A673 (cell line): ENCODE results near the gene SDHC. TPM values are rescaled to one million over a fixed set of nuclear protein-coding genes. Genes with fewer than 3 reads are reported as not detected.

ENCODE experiments used
- BruUV-seq: library from RNA; stranded (reverse); fragments of 400-500 nt; replicated peaks from 2 replicates; lab custom pipeline; 2021; lab: Mats Ljungman, UMichigan
- CTCF ChIA-PET: fragments of 300-600 bp; sonication (Branson Sonifier 250); formaldehyde crosslinking; loops from one replicate; lab custom pipeline; 2022; ENCODE audit warnings: antibody characterized with exemption; lab: Charles Lee
- POLR2A ChIA-PET: fragments of 300-600 bp; sonication (Branson Sonifier 250); formaldehyde crosslinking; loops from one replicate; lab custom pipeline; 2022; ENCODE audit warnings: antibody characterized with exemption; ENCODE audit not compliant: low non-redundant PET; lab: Charles Lee
- DNase-seq: peaks from one replicate; pipeline ENCODE4 v3.0.0-alpha.2; 2015; ENCODE audit warnings: low spot score
- H3K27ac ChIP-seq: fragments of 200-600 bp; sonication (generic); 2 replicates; pipeline ENCODE4 v1.5.1; 2016; ENCODE audit warnings: mixed run types, low read depth, mild to moderate bottlenecking, mixed read lengths, antibody characterized with exemption, low read length; ENCODE audit not compliant: poor library complexity, severe bottlenecking
- H3K27me3 ChIP-seq: fragments of 200-600 bp; sonication (generic); replicated peaks from 2 replicates; pipeline ENCODE4 v1.6.1; 2017; ENCODE audit warnings: mixed run types, low read depth, mild to moderate bottlenecking, mixed read lengths, antibody characterized with exemption, low read length; ENCODE audit not compliant: insufficient read depth, poor library complexity
- H3K36me3 ChIP-seq: fragments of 200-600 bp; sonication (generic); 2 replicates; pipeline ENCODE4 v1.6.1; 2016; ENCODE audit warnings: mixed run types, mild to moderate bottlenecking, mixed read lengths, antibody characterized with exemption, low read length; ENCODE audit not compliant: insufficient read depth, poor library complexity, severe bottlenecking
- H3K4me1 ChIP-seq: fragments of 200-600 bp; sonication (generic); 2 replicates; pipeline ENCODE4 v1.6.1; 2017; ENCODE audit warnings: mixed run types, mild to moderate bottlenecking, mixed read lengths, antibody characterized with exemption, low read length; ENCODE audit not compliant: insufficient read depth, poor library complexity, severe bottlenecking
- H3K4me3 ChIP-seq: fragments of 200-600 bp; sonication (generic); 2 replicates; pipeline ENCODE4 v1.5.1; 2016; ENCODE audit warnings: low read depth, mixed run types, mild to moderate bottlenecking, mixed read lengths, low read length; ENCODE audit not compliant: poor library complexity, severe bottlenecking
- H3K9me3 ChIP-seq: fragments of 200-600 bp; sonication (generic); 2 replicates; pipeline ENCODE4 v1.6.1; 2016; ENCODE audit warnings: mixed run types, low read depth, mild to moderate bottlenecking, mixed read lengths, antibody characterized with exemption, low read length; ENCODE audit not compliant: poor library complexity, severe bottlenecking
- EZH2 ChIP-seq: fragments of 200-600 bp; sonication (generic); IDR thresholded peaks from 2 replicates; pipeline ENCODE4 v1.6.1; 2017; ENCODE audit warnings: borderline replicate concordance, low read depth, mild to moderate bottlenecking, mixed read lengths, antibody characterized with exemption, low read length; ENCODE audit not compliant: poor library complexity, severe bottlenecking
- intact Hi-C: fragments of 100-400 bp; cut with micrococcal nuclease; formaldehyde crosslinking; loops from one replicate; pipeline ENCODE4 v1.10.0; 2022; ENCODE audit not compliant: unreplicated experiment
- total RNA-seq: library from RNA; stranded (reverse); gene quantifications from 2 replicates; pipeline ENCODE4 v1.2.3, GENCODE V29; 2021
- TF ChIP-seq, protein P1 (sequence below): fragments of 300-800, 200-600 bp; sonication (generic); conservative IDR thresholded peaks from 2 replicates; pipeline ENCODE4 v1.5.1; 2017; ENCODE audit warnings: low read depth, mild to moderate bottlenecking, antibody characterized with exemption, low read length, moderate library complexity, mixed read lengths

The SDHC gene
- total RNA-seq, 1 experiment from 2014 or later = 228 TPM

DNA sequence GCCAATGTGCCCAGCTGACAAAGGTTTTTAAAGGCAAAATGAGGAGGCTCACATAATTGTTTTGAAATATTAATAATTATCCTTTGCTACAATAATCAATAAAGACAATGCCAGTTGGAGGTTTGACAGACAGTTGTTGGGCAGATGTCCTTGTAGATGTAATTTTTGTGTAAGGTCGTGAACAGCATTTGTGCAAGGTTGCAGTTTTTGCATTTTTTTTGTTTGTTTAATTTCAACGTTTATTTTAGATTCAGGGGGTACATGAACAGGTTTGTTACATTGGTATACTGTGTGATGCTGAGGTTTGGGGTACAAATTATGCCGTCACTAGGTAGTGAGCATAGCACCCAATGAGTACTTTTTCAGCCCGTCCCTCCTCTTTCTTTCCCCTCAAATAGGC lies 13.7 kb upstream of the SDHC start:
- Histone ChIP-seq H3K9me3 (no peaks in the 10 kb centered on the region), H3K4me3 (no peak overlapping the region), H3K4me1 (peaks cover 5% of the 10 kb centered on the region), H3K36me3 (no peaks in the 10 kb centered on the region), H3K27me3 (no peaks in the 10 kb centered on the region), H3K27ac (no peak overlapping the region)
- TF ChIP-seq, protein P1, sequence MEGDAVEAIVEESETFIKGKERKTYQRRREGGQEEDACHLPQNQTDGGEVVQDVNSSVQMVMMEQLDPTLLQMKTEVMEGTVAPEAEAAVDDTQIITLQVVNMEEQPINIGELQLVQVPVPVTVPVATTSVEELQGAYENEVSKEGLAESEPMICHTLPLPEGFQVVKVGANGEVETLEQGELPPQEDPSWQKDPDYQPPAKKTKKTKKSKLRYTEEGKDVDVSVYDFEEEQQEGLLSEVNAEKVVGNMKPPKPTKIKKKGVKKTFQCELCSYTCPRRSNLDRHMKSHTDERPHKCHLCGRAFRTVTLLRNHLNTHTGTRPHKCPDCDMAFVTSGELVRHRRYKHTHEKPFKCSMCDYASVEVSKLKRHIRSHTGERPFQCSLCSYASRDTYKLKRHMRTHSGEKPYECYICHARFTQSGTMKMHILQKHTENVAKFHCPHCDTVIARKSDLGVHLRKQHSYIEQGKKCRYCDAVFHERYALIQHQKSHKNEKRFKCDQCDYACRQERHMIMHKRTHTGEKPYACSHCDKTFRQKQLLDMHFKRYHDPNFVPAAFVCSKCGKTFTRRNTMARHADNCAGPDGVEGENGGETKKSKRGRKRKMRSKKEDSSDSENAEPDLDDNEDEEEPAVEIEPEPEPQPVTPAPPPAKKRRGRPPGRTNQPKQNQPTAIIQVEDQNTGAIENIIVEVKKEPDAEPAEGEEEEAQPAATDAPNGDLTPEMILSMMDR = no peak
- no peak for TF ChIP-seq EZH2
- POLR2A ChIA-PET = no interaction called here
- DNase-seq = no peak
- CTCF ChIA-PET = no interaction called here
- BruUV-seq = no TSS peak
- intact Hi-C loops = no loop called here

DNA sequence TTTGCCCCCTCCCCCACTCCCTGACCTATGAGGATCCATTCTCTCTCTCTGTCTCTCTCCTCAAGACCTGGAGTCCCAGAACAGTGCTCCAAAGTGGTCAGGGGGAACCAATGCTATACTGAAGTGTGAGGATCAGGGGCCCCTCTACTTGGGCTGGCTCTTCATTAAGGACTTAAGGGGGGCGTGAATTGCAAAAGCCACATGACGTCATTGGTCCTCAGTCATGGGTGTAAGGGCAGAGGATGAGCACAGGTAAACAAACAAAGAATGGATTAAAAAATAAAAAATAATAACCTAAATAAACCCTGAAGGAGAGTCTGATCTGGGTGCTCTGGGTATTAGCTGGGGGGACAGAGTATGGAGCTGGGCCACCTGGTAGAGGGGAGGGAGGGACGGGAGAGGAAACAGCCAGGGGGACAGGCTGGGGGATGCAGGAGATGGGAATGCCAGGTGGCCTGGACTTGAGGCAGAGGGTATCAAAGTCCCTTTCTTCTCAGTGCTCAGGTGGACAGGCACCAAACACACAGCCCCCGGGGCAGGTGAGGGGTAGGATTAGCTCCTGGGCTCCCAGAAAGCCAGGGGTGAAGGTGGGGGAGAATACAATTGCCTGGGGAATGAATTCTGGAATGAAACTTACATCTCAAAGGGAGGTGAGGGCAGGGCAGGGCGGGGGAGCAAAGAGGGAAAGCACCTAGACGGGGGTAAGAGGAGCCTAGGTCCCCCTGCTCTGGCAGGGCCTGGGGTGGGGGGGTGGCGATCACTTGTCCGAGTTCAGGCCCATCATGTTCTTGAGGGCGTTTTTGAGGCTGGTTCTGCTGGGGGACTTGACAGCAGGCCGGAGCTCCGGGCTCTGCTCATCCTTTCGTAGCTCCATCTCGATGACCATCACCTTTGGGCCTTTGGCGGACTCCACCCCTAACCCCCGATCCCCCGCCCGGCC lies 9.0 kb upstream of the SDHC start:
- no peaks in the 10 kb centered on the region for H3K27me3 ChIP-seq
- H3K9me3 ChIP-seq = no peaks in the 10 kb centered on the region
- TF ChIP-seq, protein P1 = no peak
- TF ChIP-seq EZH2 = no peak
- H3K36me3 ChIP-seq = no peaks in the 10 kb centered on the region
- DNase-seq = no peak
- peak overlapping the region; percentile 44 for H3K4me3 ChIP-seq
- peaks cover 20% of the 10 kb centered on the region for H3K4me1 ChIP-seq
- no TSS peak for BruUV-seq
- ChIA-PET POLR2A (no interaction called here), CTCF (no interaction called here)
- H3K27ac ChIP-seq = no peak overlapping the region
- intact Hi-C loops = no loop called here

DNA sequence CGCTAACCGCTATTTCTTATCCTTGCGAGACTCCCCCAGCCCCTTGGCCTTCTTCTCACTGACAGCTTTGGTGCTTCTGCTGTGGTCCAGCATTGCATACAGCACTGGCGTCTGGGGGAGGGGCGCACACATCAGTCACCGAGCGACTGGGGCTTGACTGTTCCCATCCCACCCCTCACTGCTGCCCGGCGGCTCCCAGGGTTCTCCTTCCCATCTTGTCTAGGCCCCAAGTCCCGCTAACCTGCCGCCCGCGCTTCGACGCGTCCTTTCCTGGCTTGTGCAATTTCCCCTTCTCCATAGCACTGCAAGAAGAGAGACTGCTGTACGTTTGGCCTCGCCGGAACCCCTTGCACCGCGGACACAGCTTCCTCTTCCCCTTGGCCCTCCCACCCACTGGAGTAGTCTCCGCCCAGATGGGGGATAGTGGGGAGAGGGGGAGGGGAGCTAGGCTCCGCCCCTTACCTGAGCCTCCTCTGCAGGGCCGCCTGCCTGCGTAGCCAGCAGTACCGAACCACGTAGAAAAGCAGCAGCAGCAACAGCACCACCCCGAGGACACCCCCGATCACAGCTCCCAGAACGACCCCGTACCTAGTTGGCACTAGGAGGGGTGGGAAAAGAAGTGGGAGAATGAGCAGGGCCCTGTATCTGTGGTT lies 8.2 kb upstream of the SDHC start:
- CTCF ChIA-PET = interaction anchor here (0.6 kb wide), 3 partner anchors 70 to 520 kb away, joined by 5 to 6 read pairs (median 6); no protein-coding TSS in a partner anchor
- intact Hi-C loops = no loop called here

More for the DNA sequence above, 8.2 kb upstream of the SDHC start:
- Histone ChIP-seq H3K27me3 (no peaks in the 10 kb centered on the region), H3K9me3 (no peaks in the 10 kb centered on the region), H3K36me3 (no peaks in the 10 kb centered on the region), H3K4me3 (peak overlapping the region; percentile 44), H3K4me1 (peaks cover 20% of the 10 kb centered on the region), H3K27ac (peak overlapping the region; percentile 35)
- BruUV-seq = no TSS peak
- no peak for TF ChIP-seq EZH2
- TF ChIP-seq, protein P1 = 0 out of 2 replicates have a peak, but pooled peaks have one; percentile 27
- POLR2A ChIA-PET = no interaction called here
- DNase-seq = peak; percentile 25
